GM12872 (cell line): ENCODE results near the gene ROR2.

Experiments used
- TF ChIP-seq, protein P1 (sequence below): IDR thresholded peaks from 3 replicates; pipeline ENCODE4 v1.5.1; 2011; ENCODE audit warnings: low read depth, mild to moderate bottlenecking, low read length, moderate library complexity; ENCODE audit not compliant: insufficient read depth

ROR2 gene

GRCh38 chr9:91939978-91940377, 10.1 kb downstream of the ROR2 start:
- TF ChIP-seq, protein P1, sequence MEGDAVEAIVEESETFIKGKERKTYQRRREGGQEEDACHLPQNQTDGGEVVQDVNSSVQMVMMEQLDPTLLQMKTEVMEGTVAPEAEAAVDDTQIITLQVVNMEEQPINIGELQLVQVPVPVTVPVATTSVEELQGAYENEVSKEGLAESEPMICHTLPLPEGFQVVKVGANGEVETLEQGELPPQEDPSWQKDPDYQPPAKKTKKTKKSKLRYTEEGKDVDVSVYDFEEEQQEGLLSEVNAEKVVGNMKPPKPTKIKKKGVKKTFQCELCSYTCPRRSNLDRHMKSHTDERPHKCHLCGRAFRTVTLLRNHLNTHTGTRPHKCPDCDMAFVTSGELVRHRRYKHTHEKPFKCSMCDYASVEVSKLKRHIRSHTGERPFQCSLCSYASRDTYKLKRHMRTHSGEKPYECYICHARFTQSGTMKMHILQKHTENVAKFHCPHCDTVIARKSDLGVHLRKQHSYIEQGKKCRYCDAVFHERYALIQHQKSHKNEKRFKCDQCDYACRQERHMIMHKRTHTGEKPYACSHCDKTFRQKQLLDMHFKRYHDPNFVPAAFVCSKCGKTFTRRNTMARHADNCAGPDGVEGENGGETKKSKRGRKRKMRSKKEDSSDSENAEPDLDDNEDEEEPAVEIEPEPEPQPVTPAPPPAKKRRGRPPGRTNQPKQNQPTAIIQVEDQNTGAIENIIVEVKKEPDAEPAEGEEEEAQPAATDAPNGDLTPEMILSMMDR: no peak

DNA sequence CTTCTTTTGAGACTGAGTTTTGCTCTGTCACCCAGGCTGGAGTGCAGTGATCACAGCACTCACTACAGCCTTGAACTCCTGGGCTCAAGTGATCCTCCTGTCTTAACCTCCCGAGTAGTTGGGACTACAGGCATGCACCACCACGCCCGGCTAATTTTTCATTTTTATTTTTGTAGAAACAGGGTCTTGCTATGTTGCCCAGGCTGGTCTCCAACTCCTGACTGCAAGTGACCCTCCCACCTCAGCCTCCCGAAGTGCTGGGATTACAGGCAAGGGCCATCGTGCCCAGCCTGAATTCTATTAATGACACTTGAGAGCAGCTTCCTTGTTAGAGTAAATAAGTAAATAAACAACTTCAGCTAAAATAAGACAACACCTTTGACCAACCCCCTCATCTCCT, 12.3 kb downstream of the ROR2 start:
- TF ChIP-seq, protein P1: no peak

GRCh38 chr9:91937056-91937455, 13.0 kb downstream of the ROR2 start:
- TF ChIP-seq, protein P1: no peak

- TF ChIP-seq, protein P1: no peak
Observed at GRCh38 chr9:91935805-91936514, 14.1 kb downstream of the ROR2 start.

- TF ChIP-seq, protein P1: no peak
Observed at GRCh38 chr9:91935066-91935749, 14.8 kb downstream of the ROR2 start.

GRCh38 chr9:91934654-91935053, 15.4 kb downstream of the ROR2 start:
- TF ChIP-seq, protein P1: no peak

- TF ChIP-seq, protein P1: no peak
Observed at GRCh38 chr9:91933556-91934352, 16.3 kb downstream of the ROR2 start.
